Erythroblast (primary cell): Measurements from ENCODE around the gene RALGPS1.
A peak's percentile ranks its signal among the peaks of the same experiment; 100 is the strongest.

Experiments used
- DNase-seq, 2 experiments: peaks; one replicate each; lab custom pipeline; 2025; lab: John Stamatoyannopoulos, UW
- GATA1 ChIP-seq: IDR thresholded peaks from 2 replicates; pipeline ENCODE4 v1.6.1; 2011; ENCODE audit warnings: low read depth, mild to moderate bottlenecking, control low read depth, low read length, moderate library complexity
- POLR2A ChIP-seq: IDR thresholded peaks from 2 replicates; pipeline ENCODE4 v1.6.1; 2011; ENCODE audit warnings: mild to moderate bottlenecking, low read length

RALGPS1 gene

DNA sequence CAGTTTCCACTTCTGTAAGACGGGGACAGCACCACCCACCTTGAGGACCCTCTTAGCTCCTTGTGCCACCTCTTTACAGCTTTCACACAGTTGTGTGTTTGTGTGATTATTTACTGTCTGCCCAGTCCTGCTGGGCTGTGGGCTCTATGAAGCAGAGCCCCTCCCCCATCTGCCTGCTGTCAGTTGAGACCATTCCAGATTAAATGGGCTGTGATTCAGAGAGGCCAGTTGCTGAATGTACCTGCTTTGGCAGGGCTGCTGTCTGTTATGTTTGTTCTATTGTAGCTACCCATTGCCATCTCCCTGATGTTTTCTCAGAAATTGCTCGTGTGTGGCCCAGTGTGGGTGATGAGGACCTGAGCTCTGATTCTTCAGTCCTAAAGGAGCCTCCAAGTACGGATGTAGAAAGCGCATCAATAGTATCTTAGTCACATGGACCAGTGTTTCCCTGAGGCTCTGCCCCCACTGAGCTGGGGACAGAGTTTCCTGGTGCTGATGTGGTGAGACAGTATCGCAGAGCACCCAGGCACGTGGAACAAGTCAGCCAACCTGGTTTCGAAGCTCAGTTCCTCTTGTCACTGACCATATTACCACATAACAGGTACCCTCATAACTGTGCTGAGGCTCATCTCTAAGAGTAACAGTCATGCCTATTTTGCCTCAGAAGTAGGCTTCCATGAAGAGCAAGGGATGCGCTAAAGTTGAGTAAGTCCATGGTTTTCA is 204.2 kb downstream of the RALGPS1 start:
- TF ChIP-seq POLR2A (no peak), GATA1 (no peak)

DNA sequence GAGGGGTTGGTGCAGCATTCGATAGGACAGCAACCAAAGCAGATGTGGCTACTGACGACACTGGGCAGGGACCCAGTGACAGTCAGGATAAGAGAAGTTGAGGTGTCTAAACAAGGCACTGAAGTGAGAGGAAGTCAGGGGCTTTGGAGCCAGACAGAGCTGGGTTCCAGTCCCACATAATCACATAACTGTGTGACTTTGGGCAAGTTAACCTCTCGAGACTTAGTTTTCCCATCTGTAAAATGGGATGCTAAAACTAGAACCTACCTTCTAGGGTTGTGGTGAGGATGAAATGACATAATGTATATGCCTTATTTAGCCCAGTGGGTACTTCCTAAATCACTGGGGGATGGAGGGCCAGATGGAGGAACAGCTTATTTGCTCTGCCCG is 204.7 kb downstream of the RALGPS1 start:
- TF ChIP-seq GATA1 (no peak), POLR2A (no peak)
- no peak for DNase-seq

More for the DNA sequence above, 204.2 kb downstream of the RALGPS1 start:
- DNase-seq: no peak

DNA sequence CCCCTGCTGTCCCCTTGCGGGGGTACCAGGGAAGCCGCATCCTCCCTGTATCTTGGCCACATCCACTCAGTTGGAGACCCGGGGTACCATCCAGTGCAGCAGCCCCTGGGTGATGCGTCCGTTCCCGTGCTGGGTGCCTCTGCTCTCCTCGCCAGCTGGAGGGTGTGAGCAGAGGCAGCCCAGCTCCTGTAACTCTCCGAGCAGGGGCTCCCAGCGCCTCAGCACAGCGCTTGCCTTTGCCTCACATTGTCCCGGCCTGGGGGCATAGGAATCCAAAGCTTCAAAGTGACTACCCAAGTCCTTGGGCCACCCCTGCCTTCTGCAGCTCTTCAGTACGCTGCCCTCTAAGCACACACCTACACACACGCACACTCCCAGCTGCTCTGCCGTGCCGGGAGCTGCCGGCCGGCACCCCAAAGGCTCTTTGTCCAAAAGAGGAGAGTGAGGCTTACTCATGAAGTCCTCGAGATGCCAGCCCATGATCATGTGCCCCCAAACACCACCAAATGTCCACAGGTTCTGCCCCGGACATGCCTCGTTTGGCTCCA is 207.1 kb downstream of the RALGPS1 start:
- TF ChIP-seq POLR2A (no peak), GATA1 (no peak)
- no peak for DNase-seq

DNA sequence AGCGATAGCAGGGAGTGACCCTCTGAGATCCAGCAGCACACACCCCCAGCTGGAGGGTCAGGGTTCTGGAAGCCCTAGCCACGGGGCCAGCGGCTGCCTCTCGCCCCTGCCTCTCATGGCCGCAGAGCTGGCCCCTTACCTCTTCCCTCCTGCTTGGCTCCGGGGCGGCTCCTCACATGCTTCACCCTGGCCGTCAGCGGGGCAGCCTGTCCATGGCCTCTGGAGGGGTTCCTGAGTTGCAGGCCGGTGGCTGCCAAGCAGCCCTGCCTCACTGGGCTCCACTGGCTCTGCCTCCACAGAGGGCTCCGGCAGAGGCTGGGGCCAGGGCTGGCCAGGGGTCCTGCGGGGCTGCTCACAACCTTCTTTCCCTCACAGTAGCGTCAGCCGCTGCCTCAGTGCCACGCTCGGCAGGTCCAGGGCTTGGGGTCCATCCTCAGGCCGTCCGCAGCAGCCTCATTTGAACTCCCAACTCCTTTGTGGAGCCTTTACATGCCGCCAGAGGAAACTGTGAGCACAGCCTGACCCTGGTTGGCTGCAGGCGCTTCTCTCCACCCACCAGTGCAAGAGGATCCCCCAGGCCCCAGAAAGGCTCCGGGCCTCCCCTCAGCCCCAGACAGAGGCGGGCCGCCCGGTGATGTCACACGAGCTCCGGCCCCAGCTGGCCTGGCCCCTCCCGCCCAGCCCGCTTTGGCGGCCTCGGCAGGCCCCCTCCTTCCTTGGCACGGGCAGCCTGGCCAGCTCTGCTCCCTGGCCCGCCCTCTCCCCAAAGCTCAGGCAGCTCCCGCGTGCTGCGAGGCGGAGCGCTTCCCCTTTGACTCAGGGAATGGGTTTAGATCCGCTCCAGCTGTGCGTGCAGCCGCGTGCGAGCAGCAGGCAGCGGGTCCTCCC is 207.8 kb downstream of the RALGPS1 start, which contains the start of gene ANGPTL2:
Gene ANGPTL2 (minus strand): TSS at position 460 of the 888 bp plus-strand sequence. CDS start 13,904 bp downstream, outside the sequence.
- no peak for DNase-seq
- TF ChIP-seq GATA1: no peak
- TF ChIP-seq POLR2A: no peak

DNA sequence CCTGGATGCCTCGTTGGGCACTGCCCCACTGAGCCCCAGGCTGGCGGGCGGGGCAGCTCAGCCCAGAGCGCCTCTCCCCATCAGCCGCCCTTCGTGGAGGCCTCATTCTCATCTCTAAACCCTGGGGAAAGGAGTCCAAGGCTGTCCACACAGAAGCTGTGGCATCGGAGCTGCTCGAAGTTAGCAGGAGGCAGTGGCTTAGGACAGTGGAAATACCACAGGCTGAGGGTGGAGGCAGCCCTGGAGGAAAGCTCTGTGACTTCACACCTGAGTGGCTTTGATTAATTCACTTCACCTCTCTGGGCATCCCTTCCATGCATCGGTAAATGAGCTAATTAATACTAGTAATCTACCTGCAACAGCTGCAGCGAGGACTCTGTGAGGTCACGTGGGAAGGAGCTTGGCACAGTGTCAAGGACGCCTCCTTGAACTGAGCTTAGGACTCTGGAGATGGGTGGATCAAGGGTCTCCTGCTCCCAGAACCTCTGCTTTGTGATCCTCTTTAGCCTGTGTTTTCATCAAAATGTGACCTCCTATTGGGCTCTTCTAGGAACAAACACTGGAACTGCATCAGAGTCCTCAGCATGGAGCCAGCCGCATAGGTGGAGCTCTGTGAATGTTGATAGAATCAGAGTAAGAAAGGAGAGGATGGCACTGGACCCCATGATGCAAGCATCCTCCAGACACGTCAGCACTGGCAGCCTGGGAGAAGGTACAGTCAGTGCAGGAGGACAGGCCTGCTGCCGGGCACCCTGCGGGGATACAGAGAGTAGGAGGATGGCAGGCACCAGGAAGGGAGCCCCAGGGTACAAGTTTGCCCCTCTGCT is 208.7 kb downstream of the RALGPS1 start:
- TF ChIP-seq POLR2A (no peak), GATA1 (no peak)
- DNase-seq: no peak

DNA sequence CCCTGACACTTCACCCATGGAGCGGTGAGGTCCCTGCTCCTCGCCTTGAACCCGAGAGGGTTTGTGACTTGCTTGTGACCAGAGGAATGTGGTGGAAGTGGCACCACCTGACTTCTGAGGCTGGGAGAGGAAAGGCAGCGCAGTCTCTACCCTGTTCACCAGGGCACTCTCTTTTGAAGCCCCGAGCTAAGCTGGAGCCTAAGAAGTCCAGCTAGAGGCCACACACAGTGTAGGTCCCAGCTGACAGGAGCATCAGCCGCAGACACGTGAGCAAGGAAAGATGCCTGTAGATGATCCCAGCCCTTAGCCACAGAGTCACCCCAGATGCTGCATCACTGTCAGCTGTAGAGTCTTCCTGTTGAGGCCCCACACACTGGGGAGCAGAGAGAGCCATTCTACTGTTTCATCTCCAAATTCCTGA is 209.5 kb downstream of the RALGPS1 start:
- TF ChIP-seq POLR2A (no peak), GATA1 (no peak)
- DNase-seq: no peak

DNA sequence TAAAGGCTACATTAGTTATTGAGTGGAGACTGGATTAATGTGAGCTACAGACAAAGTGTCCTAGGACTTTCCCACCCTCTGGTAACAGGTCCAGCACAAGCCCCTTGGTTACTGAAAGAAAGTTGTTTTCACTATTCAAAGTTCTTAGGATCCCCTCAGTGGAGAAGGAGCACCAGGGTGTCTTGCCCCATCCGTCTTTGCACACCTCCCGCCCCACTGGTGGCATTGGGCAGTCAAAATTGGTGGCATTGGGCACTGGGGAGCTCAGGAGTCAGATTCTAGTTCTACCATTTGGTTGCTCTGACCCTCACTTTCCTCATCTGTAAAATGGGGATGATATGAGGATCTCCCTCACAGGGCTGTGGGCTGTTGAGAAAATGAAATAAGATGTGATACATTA is 210.2 kb downstream of the RALGPS1 start:
- DNase-seq: no peak
- TF ChIP-seq POLR2A: no peak
- no peak for TF ChIP-seq GATA1

DNA sequence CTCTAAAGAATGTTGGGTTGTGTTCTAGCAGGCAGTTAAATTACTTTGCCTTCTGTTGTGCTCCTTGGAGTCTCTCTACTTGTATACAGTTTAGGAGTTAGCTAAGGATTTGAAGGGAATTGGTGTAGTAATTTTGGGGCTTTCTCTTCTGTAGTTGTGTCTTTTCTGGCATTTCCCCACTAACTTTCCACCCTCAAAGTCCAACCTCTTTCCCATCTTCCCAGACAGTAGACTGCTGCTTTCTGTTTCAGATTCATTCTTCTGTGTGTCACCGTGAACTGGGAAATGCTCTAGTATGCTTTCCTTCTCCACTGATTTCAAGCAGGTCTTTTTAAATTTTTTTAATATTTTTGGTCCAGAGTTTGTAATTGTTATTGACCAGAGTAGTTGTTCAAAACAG is 212.4 kb downstream of the RALGPS1 start:
- DNase-seq: no peak
- no peak for TF ChIP-seq GATA1
- TF ChIP-seq POLR2A: no peak

DNA sequence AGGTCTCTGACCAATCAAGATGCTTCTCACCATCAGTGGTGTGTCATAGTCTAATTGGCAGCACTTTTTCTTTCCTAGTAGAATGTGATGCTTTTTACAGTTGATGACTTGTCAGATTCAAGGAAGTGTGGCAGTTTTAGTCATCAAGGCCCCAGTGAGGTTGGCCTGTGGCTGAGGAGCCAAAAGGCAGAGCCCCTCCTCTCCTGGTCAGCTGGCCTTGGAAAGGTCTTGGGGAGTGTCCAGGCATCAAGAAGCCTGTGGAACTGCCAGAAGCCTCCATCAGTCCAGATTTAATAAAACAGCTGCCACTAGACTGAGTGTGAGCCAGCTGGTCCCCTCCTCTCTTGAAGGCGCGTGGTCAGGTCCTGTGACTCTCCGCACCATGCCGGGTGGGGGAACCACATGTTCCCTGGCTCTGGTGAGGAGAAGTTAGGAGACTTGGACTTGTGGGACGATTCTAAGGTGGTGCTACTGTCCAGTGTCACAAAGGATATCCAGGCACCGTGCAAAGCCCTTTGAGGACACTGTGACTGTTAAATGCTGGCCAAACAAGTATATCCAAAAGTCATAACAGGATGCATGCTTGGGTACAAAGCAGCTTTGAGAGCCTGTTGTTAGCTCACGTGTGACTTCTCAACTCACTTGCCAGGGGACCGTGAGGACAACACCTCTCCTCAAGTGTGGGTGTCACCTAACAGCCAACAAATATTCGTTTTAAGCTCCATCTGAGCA is 213.9 kb downstream of the RALGPS1 start:
- TF ChIP-seq POLR2A: no peak
- TF ChIP-seq GATA1: no peak

DNA sequence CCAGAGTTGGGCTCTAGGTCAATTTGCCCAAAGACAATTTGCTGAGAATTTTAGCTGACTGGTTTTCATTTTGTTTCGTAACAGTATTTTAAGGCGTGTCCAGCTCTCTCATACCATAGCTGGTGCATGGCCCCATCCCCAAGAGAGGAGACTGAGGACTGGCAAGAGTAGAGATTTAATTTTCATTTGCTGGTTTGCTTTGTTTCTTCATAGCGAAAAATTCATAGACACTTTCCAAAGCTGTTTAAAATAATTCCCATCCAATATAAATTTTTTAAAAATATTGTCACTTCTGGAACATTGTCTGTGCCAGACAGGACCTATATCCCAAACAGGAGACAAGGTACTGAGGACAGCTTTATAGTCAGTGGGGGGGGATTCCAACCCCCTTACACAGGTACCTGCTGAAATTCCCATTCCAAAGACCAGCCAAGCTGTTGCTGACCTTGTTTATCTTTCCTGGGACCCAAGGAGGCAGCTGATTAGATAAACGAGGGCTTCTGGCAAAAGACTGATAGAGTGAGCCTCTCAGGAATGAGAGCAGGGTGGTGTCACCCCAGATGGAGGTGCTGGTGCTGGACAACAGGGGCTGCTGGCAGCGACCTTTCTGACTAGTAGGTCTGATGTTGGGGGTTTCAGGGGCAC is 214.6 kb downstream of the RALGPS1 start:
- TF ChIP-seq POLR2A (no peak), GATA1 (no peak)
- DNase-seq: peak in 1 of 2 experiments; percentile 38

More for the DNA sequence above, 213.9 kb downstream of the RALGPS1 start:
- no peak for DNase-seq

DNA sequence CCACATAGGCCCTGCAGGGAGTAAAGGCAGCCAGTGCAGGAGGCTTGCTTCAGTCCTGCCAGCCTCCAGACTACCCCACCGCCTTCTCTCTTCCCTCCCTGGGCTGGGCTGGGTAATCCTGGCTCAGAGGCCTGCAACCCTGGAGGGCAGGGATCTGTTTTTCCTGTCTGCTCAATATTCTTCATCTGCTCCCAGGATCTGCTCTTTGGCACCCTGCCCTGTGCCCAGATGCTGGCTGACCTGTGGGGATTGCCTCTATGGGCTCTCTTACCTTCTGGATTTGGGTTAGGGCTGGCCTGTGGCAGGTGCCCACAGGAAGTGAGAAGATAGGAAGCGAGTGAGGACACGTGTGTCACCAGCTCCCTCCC is 215.1 kb downstream of the RALGPS1 start:
- TF ChIP-seq GATA1: no peak
- TF ChIP-seq POLR2A: no peak
- no peak for DNase-seq

DNA sequence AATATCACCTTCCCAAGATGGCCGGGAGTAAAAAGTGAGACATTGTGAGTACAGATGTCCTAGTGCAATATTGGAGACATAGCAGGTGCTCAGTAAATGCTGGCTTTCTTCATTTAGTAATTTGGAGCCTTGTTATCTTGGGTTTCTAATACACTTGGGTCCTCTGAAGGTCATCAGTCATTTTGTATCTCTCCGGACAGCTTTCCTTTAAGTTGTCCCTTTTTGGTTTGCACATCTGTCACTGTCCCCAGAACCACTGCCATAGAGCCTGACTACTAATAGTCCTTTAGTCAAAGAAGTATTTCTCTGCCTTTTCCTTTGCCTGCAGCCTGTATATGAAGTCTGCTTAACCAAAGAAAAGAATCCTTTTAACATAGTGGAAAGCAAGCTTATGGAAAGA is 215.7 kb downstream of the RALGPS1 start:
- DNase-seq: no peak
- no peak for TF ChIP-seq POLR2A
- TF ChIP-seq GATA1: no peak
